Left ventricle myocardium inferior (tissue), 1 donor: ENCODE measurements around the gene TOLLIP. TPM values are rescaled to one million over a fixed set of nuclear protein-coding genes. Genes with fewer than 3 reads are reported as not detected.
"Not testable (repeated sequence)": the region's sequence is repeated elsewhere in the genome, so short reads cannot be mapped to it uniquely, and the experiment has no call there.

Experiments
- DNase-seq: peaks from one replicate; pipeline ENCODE4 v3.0.0-alpha.2; 2020
- H3K27ac ChIP-seq: fragments of 200-600 bp; replicated peaks from 2 replicates; pipeline ENCODE4 v1.8.0; 2021
- H3K27me3 ChIP-seq: fragments of 200-600 bp; 2 replicates; pipeline ENCODE4 v1.8.0; 2021; ENCODE audit warnings: low read depth
- H3K36me3 ChIP-seq: fragments of 200-600 bp; 2 replicates; pipeline ENCODE4 v1.8.0; 2021
- H3K4me1 ChIP-seq: fragments of 200-600 bp; 2 replicates; pipeline ENCODE4 v1.8.0; 2021
- H3K4me3 ChIP-seq: fragments of 200-600 bp; 2 replicates; pipeline ENCODE4 v1.8.0; 2021; ENCODE audit warnings: mild to moderate bottlenecking, moderate library complexity
- H3K9me3 ChIP-seq: fragments of 200-600 bp; replicated peaks from 2 replicates; pipeline ENCODE4 v1.8.0; 2021
- intact Hi-C: fragments of 100-400 bp; cut with micrococcal nuclease; formaldehyde crosslinking; loops from one replicate; pipeline ENCODE4 v1.11.0; 2022
- total RNA-seq: library from RNA; stranded (reverse); fragmentation: NEBNext Ultra II Directional; extraction: Animal tissue kit (Norgen Biotek cat#: 25700); gene quantifications from one replicate; pipeline ENCODE4 v1.2.1, GENCODE V29; 2021
- TF ChIP-seq, protein P1 (sequence below): fragments of 200-600 bp; IDR thresholded peaks from 2 replicates; pipeline ENCODE4 v1.8.0; 2021; ENCODE audit warnings: antibody characterized with exemption, mild to moderate bottlenecking, borderline replicate concordance
- donor health status: DM: no; HTN: yes; CAD: no; lungs with severe emphysema.

TOLLIP gene
- total RNA-seq, 1 donor from 2014 or later: 51.9 TPM

DNA sequence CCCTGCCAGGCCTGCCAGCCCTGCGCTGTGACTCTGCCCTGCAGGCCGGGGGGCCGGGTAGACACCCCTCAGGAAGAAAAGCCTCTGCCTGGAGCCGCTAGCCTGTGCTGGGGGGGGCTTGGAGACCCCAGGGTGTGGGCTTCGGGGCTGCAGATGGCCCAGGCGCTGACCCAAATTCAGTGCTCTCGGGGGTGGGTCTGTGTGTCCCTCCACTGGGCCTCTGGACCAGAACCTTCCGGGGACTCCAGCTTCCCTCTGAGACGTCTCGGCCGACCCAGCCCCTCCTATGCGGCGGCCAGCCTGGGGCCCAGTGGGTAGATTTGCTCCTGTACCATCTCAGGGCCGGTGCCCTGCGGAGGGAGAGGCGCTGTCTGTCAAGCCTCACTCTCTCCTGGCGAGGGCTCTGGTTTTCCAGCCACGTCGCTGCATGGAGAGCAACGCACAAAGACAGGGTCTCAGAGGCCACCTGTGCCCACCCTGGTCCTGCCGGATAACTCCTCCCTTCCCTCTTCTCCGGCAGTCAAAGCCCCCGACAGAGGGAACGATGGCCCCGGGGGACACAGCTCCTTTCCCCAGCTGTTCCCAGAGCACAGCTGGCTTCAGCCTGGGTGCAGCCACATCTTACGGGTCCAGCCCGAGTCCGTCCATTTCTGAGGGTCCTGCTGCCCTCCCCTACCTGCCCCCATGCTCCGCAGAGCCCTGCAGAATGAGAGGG lies 40.1 kb upstream of the TOLLIP start:
- Histone ChIP-seq H3K4me1 (no peaks in the 10 kb centered on the region), H3K4me3 (no peak overlapping the region), H3K36me3 (no peaks in the 10 kb centered on the region), H3K27me3 (peaks cover 38% of the 10 kb centered on the region), H3K27ac (no peak overlapping the region), H3K9me3 (no peaks in the 10 kb centered on the region)
- TF ChIP-seq, protein P1, sequence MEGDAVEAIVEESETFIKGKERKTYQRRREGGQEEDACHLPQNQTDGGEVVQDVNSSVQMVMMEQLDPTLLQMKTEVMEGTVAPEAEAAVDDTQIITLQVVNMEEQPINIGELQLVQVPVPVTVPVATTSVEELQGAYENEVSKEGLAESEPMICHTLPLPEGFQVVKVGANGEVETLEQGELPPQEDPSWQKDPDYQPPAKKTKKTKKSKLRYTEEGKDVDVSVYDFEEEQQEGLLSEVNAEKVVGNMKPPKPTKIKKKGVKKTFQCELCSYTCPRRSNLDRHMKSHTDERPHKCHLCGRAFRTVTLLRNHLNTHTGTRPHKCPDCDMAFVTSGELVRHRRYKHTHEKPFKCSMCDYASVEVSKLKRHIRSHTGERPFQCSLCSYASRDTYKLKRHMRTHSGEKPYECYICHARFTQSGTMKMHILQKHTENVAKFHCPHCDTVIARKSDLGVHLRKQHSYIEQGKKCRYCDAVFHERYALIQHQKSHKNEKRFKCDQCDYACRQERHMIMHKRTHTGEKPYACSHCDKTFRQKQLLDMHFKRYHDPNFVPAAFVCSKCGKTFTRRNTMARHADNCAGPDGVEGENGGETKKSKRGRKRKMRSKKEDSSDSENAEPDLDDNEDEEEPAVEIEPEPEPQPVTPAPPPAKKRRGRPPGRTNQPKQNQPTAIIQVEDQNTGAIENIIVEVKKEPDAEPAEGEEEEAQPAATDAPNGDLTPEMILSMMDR: no peak
- no peak for DNase-seq
- intact Hi-C loops: no loop called here

DNA sequence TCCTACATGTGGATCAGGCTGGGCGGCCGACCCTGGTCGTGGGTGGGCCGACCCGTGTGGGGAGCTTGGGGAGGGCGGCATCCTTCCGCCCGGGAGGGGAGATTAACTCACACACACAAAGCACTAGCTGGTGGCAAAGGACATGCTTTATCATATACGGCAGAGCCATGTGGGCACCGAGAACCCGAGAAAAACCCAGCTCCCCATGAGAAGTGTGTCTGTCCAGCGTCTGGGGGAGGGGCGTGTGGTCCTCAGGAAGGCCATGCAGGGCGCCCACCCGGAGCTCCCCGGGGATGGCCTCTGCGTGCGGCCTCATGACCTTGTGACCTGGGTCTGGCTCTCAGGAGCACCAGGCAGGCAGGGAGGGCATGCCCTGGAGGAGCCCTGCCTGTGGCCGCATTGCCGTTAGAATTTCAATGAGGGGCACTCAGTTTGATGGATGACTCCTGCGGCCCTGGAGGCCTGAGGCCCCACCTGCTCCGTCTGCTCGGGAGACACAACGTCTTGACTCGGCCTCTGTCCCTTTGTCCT lies 39.4 kb upstream of the TOLLIP start:
- Histone ChIP-seq H3K27ac (no peak overlapping the region), H3K9me3 (no peaks in the 10 kb centered on the region), H3K36me3 (no peaks in the 10 kb centered on the region), H3K27me3 (peaks cover 32% of the 10 kb centered on the region), H3K4me3 (no peak overlapping the region), H3K4me1 (no peaks in the 10 kb centered on the region)
- DNase-seq: no peak
- intact Hi-C loops: no loop called here
- TF ChIP-seq, protein P1: no peak

DNA sequence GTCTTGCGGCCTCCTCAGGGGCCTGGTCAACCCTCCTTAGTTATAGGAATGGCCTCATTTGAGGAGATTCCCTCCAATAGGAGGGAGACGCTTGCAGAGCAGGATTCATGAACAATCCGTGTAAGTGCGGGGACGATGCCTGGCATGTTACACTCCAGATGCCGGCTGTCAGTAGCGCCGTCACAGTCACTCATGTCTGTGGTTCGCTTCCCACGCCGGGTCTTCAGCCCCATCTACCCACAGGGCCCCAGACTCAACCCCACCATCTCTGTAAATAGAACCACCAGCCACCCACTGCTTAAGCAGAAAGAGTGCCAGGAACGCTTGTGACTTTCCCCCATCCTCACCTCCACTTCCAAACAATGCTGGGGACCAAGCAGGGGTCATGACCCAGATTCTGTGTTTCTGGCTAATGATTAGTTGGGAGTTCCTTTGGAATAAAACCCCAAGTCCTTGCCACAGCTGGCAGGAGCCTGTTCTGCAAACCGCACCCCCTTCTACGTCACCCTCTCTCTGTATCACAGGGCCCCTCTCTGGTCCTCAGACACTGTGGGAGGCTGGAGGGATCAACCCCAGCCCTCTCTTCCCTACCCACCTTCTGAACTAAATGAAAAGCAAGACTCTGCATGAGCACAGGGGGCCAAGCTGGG lies 38.8 kb upstream of the TOLLIP start:
- Histone ChIP-seq H3K9me3 (no peaks in the 10 kb centered on the region), H3K27me3 (peaks cover 26% of the 10 kb centered on the region), H3K27ac (no peak overlapping the region), H3K4me1 (no peaks in the 10 kb centered on the region), H3K4me3 (no peak overlapping the region), H3K36me3 (no peaks in the 10 kb centered on the region)
- TF ChIP-seq, protein P1: no peak
- intact Hi-C loops: no loop called here
- no peak for DNase-seq

DNA sequence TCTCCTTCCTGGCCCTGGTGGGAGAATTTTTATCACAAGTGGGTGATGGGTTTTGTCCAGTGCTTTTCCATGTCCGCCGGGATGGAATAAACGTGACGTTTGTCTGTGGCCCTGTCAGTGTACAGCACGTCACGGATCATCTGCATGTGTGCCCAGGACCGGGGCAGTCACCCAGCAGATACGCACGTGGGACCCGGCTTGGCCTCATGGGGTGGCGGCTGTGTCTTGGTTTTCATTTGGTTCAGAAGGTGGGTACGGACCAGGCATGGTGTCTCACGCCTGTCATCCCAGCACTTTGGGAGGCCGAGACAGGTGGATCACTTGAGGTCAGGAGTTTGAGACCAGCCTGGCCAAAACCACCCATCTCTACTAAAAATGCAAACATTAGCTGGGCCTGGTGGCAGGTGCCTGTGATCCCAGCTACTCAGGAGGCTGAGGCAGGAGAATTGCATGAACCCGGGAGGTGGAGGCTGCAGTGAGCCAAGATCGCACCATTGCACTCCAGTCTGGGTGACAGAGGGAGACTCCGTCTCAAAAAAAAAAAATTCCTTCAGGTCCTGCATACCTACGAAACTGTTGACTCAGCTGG lies 38.1 kb upstream of the TOLLIP start:
- H3K4me3 ChIP-seq, H3K9me3 ChIP-seq, DNase-seq, H3K4me1 ChIP-seq, H3K27ac ChIP-seq, H3K36me3 ChIP-seq, intact Hi-C loops: not testable (repeated sequence)
- peaks cover 23% of the 10 kb centered on the region for H3K27me3 ChIP-seq

DNA sequence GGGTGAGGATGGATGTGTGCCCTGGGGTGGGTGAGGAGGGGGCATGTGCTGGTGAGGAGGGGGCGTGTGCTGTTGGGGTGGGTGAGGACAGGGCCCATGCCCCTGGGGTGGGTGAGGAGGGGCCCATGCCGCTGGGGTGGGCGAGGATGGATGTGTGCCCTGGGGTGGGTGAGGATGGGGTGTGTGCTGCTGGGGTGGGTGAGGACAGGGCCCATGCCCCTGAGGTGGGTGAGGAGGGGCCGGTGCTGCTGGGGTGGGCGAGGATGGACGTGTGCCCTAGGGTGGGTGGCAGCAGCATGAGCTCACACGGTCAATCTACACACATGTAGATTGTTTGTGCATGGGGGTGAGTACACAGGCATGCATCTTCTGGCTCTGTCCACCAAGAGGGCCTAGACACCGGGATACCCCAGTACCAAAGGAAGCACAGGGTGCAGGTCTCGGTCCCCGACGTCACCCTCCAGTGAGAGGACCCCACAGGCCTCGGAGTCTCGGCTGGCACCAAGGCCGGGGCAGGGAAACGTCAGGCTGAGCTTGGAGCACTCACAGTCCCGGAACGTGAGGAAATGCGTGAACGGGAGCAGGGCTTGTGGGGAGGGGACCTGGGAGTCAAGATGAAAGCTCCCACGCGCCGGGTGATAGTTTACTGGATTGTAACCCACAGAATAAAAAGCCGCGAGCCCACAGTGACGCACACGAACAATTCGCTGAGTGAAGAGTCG lies 37.4 kb upstream of the TOLLIP start:
- no peak for DNase-seq
- intact Hi-C loops: no loop called here
- Histone ChIP-seq H3K4me3 (no peak overlapping the region), H3K9me3 (no peaks in the 10 kb centered on the region), H3K4me1 (peaks cover 6% of the 10 kb centered on the region), H3K27ac (no peak overlapping the region), H3K27me3 (peaks cover 23% of the 10 kb centered on the region), H3K36me3 (no peaks in the 10 kb centered on the region)
- TF ChIP-seq, protein P1: no peak
